Stomach (tissue), 4 donors: Measurements from ENCODE around the gene SNRK.

ENCODE experiments used
- CTCF ChIP-seq, 7 experiments: fragments of 450-650 bp in 4 of 7; fragments of 200-600 bp in 3 of 7; sonication (generic) in 3 of 7; IDR thresholded peaks; one replicate each; pipeline ENCODE4 v1.5.1; 2016 to 2019; ENCODE audit warnings: antibody characterized with exemption in 7 of 7, control low read depth in 2 of 7, mild to moderate bottlenecking in 1 of 7
- POLR2A ChIP-seq, 4 donors: fragments of 450-650 bp; IDR thresholded peaks; one replicate each; pipeline ENCODE4 v1.6.1; 2016; ENCODE audit warnings: antibody characterized with exemption in 4 of 4, control low read depth in 2 of 4, mild to moderate bottlenecking in 1 of 4, moderate library complexity in 1 of 4

GRCh38 chr3:43289401-43289800 is 3.1 kb downstream of the SNRK start:
- TF ChIP-seq CTCF (IDR thresholded peaks at IDR 0.05) (no peak), POLR2A (IDR thresholded peaks at IDR 0.05) (no peak)
